Nephron progenitor cell (in vitro differentiated cells): ENCODE data around the gene EEFSEC.

Experiments
- DNase-seq: peaks from one replicate; pipeline ENCODE4 v3.0.0; 2021
- H3K27ac Mint-ChIP-seq: 2 replicates; pipeline ENCODE4 v1.8.0; 2021; ENCODE audit warnings: mild to moderate bottlenecking, moderate library complexity, mixed read lengths
- H3K27me3 Mint-ChIP-seq: 2 replicates; pipeline ENCODE4 v1.8.0; 2021; ENCODE audit warnings: mild to moderate bottlenecking, low read depth, mixed read lengths; ENCODE audit not compliant: poor library complexity
- H3K36me3 Mint-ChIP-seq: 2 replicates; pipeline ENCODE4 v1.8.0; 2021; ENCODE audit warnings: low read depth, mixed read lengths
- H3K4me1 Mint-ChIP-seq: 2 replicates; pipeline ENCODE4 v1.8.0; 2021; ENCODE audit warnings: mixed read lengths
- H3K4me3 Mint-ChIP-seq: 2 replicates; pipeline ENCODE4 v1.8.0; 2021; ENCODE audit warnings: mild to moderate bottlenecking, moderate library complexity, mixed read lengths
- H3K9me3 Mint-ChIP-seq: 2 replicates; pipeline ENCODE4 v1.8.0; 2021; ENCODE audit warnings: mild to moderate bottlenecking, moderate library complexity, mixed read lengths
- TF ChIP-seq, protein P1 (sequence below): fragments of 200-600 bp; sonication (generic); IDR thresholded peaks from 2 replicates; pipeline ENCODE4 v1.5.0; 2021; ENCODE audit warnings: antibody characterized with exemption

Gene EEFSEC

GRCh38 chr3:128456776-128457715 lies 303.8 kb downstream of the EEFSEC start:
- TF ChIP-seq, protein P1, sequence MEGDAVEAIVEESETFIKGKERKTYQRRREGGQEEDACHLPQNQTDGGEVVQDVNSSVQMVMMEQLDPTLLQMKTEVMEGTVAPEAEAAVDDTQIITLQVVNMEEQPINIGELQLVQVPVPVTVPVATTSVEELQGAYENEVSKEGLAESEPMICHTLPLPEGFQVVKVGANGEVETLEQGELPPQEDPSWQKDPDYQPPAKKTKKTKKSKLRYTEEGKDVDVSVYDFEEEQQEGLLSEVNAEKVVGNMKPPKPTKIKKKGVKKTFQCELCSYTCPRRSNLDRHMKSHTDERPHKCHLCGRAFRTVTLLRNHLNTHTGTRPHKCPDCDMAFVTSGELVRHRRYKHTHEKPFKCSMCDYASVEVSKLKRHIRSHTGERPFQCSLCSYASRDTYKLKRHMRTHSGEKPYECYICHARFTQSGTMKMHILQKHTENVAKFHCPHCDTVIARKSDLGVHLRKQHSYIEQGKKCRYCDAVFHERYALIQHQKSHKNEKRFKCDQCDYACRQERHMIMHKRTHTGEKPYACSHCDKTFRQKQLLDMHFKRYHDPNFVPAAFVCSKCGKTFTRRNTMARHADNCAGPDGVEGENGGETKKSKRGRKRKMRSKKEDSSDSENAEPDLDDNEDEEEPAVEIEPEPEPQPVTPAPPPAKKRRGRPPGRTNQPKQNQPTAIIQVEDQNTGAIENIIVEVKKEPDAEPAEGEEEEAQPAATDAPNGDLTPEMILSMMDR: no peak
- Mint-ChIP-seq H3K36me3 (no peaks in the 10 kb centered on the region), H3K4me3 (no peak overlapping the region), H3K9me3 (no peaks in the 10 kb centered on the region), H3K27ac (no peak overlapping the region), H3K4me1 (peaks cover 15% of the 10 kb centered on the region), H3K27me3 (peaks cover 42% of the 10 kb centered on the region)
- DNase-seq: no peak

- H3K4me3 Mint-ChIP-seq: no peak overlapping the region
Observed at GRCh38 chr3:128457937-128458336, 304.7 kb downstream of the EEFSEC start.

More at GRCh38 chr3:128457937-128458336, 304.7 kb downstream of the EEFSEC start:
- H3K9me3 Mint-ChIP-seq: no peaks in the 10 kb centered on the region
- no peak overlapping the region for H3K27ac Mint-ChIP-seq
- peaks cover 15% of the 10 kb centered on the region for H3K4me1 Mint-ChIP-seq
- peaks cover 46% of the 10 kb centered on the region for H3K27me3 Mint-ChIP-seq
- TF ChIP-seq, protein P1: no peak
- H3K36me3 Mint-ChIP-seq: no peaks in the 10 kb centered on the region
- DNase-seq: no peak
